Subcutaneous abdominal adipose tissue (tissue), 5 donors: Measurements from ENCODE around the gene CHRFAM7A.
"Not testable (repeated sequence)": the region's sequence is repeated elsewhere in the genome, so short reads cannot be mapped to it uniquely, and the experiment has no call there.

Experiments
- H3K27ac ChIP-seq: one replicate; pipeline ENCODE4 v1.7.0; 2013; ENCODE audit warnings: low read depth, mild to moderate bottlenecking, inconsistent platforms, low read length, moderate library complexity
- H3K27me3 ChIP-seq, 5 donors: one replicate each; pipeline ENCODE4 v1.7.0; 2013; ENCODE audit warnings: low read length in 5 of 5, inconsistent platforms in 1 of 5; ENCODE audit not compliant: control insufficient read depth in 5 of 5, insufficient read depth in 4 of 5
- H3K36me3 ChIP-seq, 5 donors: one replicate each; pipeline ENCODE4 v1.7.0; 2013; ENCODE audit warnings: low read length in 5 of 5; ENCODE audit not compliant: control insufficient read depth in 5 of 5, insufficient read depth in 5 of 5
- H3K4me1 ChIP-seq, 5 donors: one replicate each; pipeline ENCODE4 v1.7.0; 2013; ENCODE audit warnings: low read length in 5 of 5, mild to moderate bottlenecking in 3 of 5, moderate library complexity in 1 of 5; ENCODE audit not compliant: control insufficient read depth in 5 of 5, insufficient read depth in 5 of 5
- H3K4me3 ChIP-seq, 5 donors: one replicate each; pipeline ENCODE4 v1.7.0; 2013; ENCODE audit warnings: low read length in 5 of 5, low read depth in 1 of 5
- H3K9ac ChIP-seq, 5 donors: one replicate each; pipeline ENCODE4 v1.7.0; 2013; ENCODE audit warnings: low read length in 5 of 5, mild to moderate bottlenecking in 4 of 5, moderate library complexity in 3 of 5
- H3K9me3 ChIP-seq, 5 donors: one replicate each; pipeline ENCODE4 v1.7.0; 2013; ENCODE audit warnings: low read length in 5 of 5; ENCODE audit not compliant: control insufficient read depth in 5 of 5
- donor health status: healthy.
- donor health status: healthy.
- donor health status: healthy.
- donor health status: healthy.
- donor health status: healthy.

The CHRFAM7A gene

GRCh38 chr15:30376375-30377081, 16.8 kb downstream of the CHRFAM7A start:
- H3K27ac ChIP-seq, H3K9ac ChIP-seq, H3K4me3 ChIP-seq, H3K27me3 ChIP-seq, H3K9me3 ChIP-seq, H3K36me3 ChIP-seq, H3K4me1 ChIP-seq: not testable (repeated sequence)

DNA sequence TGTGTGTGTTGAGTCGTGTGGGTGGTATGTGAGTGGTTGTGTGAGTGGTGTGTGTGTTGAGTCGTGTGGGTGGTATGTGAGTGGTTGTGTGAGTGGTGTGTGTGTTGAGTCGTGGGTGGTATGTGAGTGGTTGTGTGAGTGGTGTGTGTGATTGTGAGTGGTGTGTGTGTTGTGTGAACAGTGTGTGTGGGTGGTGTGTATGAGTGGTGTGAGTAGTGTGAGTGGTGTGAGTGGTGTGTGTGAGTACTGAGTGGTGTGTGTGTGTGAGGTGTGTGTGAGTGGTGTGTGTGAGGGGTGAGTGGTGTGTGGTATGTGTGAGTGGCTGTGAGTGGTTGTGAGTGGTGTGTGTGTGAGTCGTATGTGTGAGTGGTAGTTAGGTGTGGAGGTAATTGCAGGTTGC, 17.5 kb downstream of the CHRFAM7A start:
- not testable (repeated sequence) for H3K4me1 ChIP-seq, H3K36me3 ChIP-seq, H3K27me3 ChIP-seq, H3K4me3 ChIP-seq, H3K9me3 ChIP-seq, H3K9ac ChIP-seq, H3K27ac ChIP-seq

DNA sequence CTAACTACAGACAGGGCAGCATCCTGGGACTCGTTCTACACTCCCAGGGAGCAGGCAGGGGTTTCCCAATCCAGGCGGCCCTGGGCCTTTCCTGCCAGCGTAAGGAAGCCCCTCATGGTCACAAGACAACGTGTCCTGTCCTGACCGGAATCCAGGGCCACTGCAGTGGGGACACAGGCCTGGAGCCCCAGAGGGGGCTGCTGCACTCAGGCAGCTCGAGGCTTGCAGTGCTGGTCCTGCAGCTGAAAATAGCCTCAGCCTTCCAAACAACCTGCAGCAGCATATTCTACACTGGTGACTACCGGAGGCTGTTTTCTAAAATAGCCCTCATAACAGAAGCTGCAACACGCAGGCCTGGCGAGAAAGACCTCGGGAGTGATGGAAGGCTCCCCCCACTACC, 18.5 kb downstream of the CHRFAM7A start:
- H3K9ac ChIP-seq, H3K36me3 ChIP-seq, H3K4me3 ChIP-seq, H3K27ac ChIP-seq, H3K9me3 ChIP-seq, H3K27me3 ChIP-seq, H3K4me1 ChIP-seq: not testable (repeated sequence)

DNA sequence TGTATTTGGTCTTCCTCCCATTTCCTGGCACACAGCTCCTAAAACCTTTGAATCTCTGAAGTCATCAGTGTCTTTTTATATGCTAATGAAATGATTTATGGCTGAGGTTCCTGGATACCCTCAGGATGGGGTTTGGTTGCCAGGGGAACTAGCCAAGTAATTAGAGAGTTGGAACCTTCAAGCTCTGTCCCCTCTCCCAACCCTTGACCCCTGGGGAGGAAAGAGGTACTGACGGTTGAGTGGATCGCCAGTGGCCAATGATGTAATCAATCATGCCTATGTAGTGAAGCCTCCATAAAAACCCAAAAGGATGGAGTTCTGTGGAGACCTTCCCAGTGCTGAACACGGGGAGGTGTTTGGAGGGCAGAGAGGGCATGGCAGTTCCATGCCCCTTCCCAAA, 25.1 kb downstream of the CHRFAM7A start:
- not testable (repeated sequence) for H3K4me3 ChIP-seq, H3K9me3 ChIP-seq, H3K4me1 ChIP-seq, H3K36me3 ChIP-seq, H3K27me3 ChIP-seq, H3K9ac ChIP-seq, H3K27ac ChIP-seq

- H3K9ac ChIP-seq, H3K27me3 ChIP-seq, H3K36me3 ChIP-seq, H3K9me3 ChIP-seq, H3K4me3 ChIP-seq, H3K27ac ChIP-seq, H3K4me1 ChIP-seq: not testable (repeated sequence)
Measured at GRCh38 chr15:30367246-30367645, 26.1 kb downstream of the CHRFAM7A start.

DNA sequence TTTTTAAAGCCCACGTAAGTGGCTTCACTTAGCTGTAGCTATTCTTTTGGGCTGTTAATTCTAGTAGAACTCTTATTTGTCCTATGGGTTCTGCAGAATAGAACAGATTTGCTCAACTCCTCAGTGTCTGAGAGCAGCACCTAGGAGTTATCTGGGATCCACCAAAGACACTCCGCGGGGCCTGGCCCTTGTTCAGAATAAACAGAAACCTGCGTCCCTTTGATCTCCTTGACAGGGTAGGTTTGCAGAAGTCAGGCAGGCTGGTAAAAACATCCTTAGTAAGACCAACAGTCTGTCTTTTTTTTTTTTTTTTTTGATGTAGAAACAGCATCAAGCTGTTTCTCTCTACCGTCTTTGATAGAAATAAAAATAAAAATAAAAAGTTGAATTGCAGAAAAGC, 31.9 kb downstream of the CHRFAM7A start:
- H3K4me1 ChIP-seq, H3K9ac ChIP-seq, H3K36me3 ChIP-seq, H3K27ac ChIP-seq, H3K9me3 ChIP-seq, H3K4me3 ChIP-seq, H3K27me3 ChIP-seq: not testable (repeated sequence)

- H3K4me3 ChIP-seq, H3K9ac ChIP-seq, H3K36me3 ChIP-seq, H3K9me3 ChIP-seq, H3K27ac ChIP-seq, H3K27me3 ChIP-seq, H3K4me1 ChIP-seq: not testable (repeated sequence)
Measured at GRCh38 chr15:30360990-30361389, 32.4 kb downstream of the CHRFAM7A start.

GRCh38 chr15:30355043-30355442, 38.3 kb downstream of the CHRFAM7A start:
- not testable (repeated sequence) for H3K9ac ChIP-seq, H3K9me3 ChIP-seq, H3K27ac ChIP-seq, H3K4me3 ChIP-seq, H3K36me3 ChIP-seq, H3K27me3 ChIP-seq, H3K4me1 ChIP-seq

DNA sequence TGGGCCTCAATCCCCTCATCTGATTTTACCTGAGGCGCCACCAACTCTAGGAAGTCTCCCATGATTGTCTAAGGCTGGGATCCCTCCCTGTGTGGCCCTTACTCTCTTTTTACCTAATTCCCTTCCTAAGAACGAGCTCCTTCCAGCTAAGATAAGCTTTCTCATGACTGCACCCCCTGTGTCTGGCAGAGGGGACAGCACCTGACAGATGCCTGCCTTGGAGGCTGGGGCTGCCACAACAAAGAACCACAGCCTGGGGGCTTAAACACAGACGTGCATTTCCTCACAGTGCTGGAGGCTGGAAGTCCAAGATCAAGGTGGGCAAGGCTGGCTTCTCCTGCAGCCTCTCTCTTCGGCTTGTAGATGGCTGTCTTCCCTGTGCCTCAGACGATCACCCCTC, 43.5 kb downstream of the CHRFAM7A start:
- H3K9me3 ChIP-seq, H3K27me3 ChIP-seq, H3K27ac ChIP-seq, H3K4me3 ChIP-seq, H3K4me1 ChIP-seq, H3K9ac ChIP-seq, H3K36me3 ChIP-seq: not testable (repeated sequence)

GRCh38 chr15:30336584-30336983, 56.8 kb downstream of the CHRFAM7A start:
- H3K4me1 ChIP-seq, H3K9ac ChIP-seq, H3K9me3 ChIP-seq, H3K27ac ChIP-seq, H3K4me3 ChIP-seq, H3K27me3 ChIP-seq, H3K36me3 ChIP-seq: not testable (repeated sequence)

DNA sequence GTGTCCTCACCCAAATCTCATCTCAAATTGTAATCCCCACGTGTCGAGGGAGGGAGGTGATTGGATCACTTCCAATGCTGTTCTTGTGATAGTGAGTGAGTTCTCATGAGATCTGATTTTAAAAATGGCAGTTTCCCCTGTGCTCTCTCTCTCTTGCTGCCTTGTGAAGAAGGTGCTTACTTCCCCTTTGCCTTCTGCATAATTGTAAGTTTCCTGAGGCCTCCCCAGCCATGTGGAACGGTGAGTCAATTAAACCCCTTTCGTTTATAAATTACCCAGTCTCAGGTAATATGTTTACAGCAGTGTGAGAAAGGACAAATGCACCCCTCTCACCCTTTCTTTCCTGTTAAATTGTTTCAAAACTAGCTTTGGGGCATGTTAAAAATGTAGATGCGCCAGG, 59.2 kb downstream of the CHRFAM7A start:
- not testable (repeated sequence) for H3K9ac ChIP-seq, H3K4me1 ChIP-seq, H3K9me3 ChIP-seq, H3K36me3 ChIP-seq, H3K4me3 ChIP-seq, H3K27ac ChIP-seq, H3K27me3 ChIP-seq
